Tibial artery (tissue), 4 donors: Measurements from ENCODE around the gene ELAVL2.

Source experiments
- DNase-seq, 2 donors: peaks; one replicate each; pipeline ENCODE4 v3.0.0-alpha.2; 2019
- H3K27ac ChIP-seq, 2 donors: fragments of 200-600 bp; sonication (generic) in 1 of 2; 1 replicate in 1 of 2; 2 replicates in 1 of 2; pipeline ENCODE4 v1.5.1; 2018 to 2019; ENCODE audit warnings: mild to moderate bottlenecking in 1 of 2
- H3K27me3 ChIP-seq, 2 donors: fragments of 200-600 bp; sonication (generic) in 1 of 2; one replicate each; pipeline versions ENCODE4 v1.5.1 to v1.6.0; 2016 to 2019
- H3K36me3 ChIP-seq, 3 donors: fragments of 200-600 bp; sonication (generic) in 2 of 3; one replicate each; pipeline ENCODE4 v1.5.1; 2016 to 2019; ENCODE audit warnings: mild to moderate bottlenecking in 2 of 3
- H3K4me1 ChIP-seq, 4 donors: fragments of 200-600 bp; sonication (generic) in 2 of 4; 1 replicate in 3 of 4; 2 replicates in 1 of 4; pipeline ENCODE4 v1.5.1; 2016 to 2019
- H3K4me3 ChIP-seq, 2 donors: fragments of 200-600 bp; sonication (generic) in 1 of 2; 1 replicate in 1 of 2; 2 replicates in 1 of 2; pipeline ENCODE4 v1.5.1; 2018 to 2019; ENCODE audit warnings: mild to moderate bottlenecking in 2 of 2
- H3K9me3 ChIP-seq, 3 donors: fragments of 200-600 bp; sonication (generic) in 1 of 3; one replicate each; pipeline ENCODE4 v1.5.1; 2016 to 2019
- CTCF ChIP-seq, 2 experiments: fragments of 200-600 bp in 1 of 2; fragments of 450-650 bp in 1 of 2; IDR thresholded peaks; one replicate each; pipeline ENCODE4 v1.5.1; 2017 to 2019; ENCODE audit warnings: antibody characterized with exemption in 2 of 2, mild to moderate bottlenecking in 1 of 2, moderate library complexity in 1 of 2
- intact Hi-C: fragments of 100-400 bp; cut with DNase I; formaldehyde crosslinking; loops from one replicate; pipeline ENCODE4 v1.15.0; 2023; ENCODE audit warnings: low total_unique reads

Gene ELAVL2

GRCh38 chr9:23771746-23772384 lies 54.2 kb downstream of the ELAVL2 start:
- intact Hi-C loops: no loop called here
- H3K4me3 ChIP-seq: no peak overlapping the region
- H3K27me3 ChIP-seq: no peaks in the 10 kb centered on the region
- DNase-seq: no peak
- no peak overlapping the region for H3K27ac ChIP-seq
- no peaks in the 10 kb centered on the region for H3K4me1 ChIP-seq
- no peaks in the 10 kb centered on the region for H3K36me3 ChIP-seq
- TF ChIP-seq CTCF (IDR thresholded peaks at IDR 0.05): no peak
- H3K9me3 ChIP-seq: no peaks in the 10 kb centered on the region

- intact Hi-C loops: no loop called here
- no peak for DNase-seq
Observed at GRCh38 chr9:23769307-23769935, 56.6 kb downstream of the ELAVL2 start.

GRCh38 chr9:23768861-23769260 lies 57.2 kb downstream of the ELAVL2 start:
- no peak overlapping the region for H3K4me3 ChIP-seq
- no peaks in the 10 kb centered on the region for H3K4me1 ChIP-seq
- H3K9me3 ChIP-seq: no peaks in the 10 kb centered on the region
- no peak overlapping the region for H3K27ac ChIP-seq
- H3K27me3 ChIP-seq: no peaks in the 10 kb centered on the region
- intact Hi-C loops: no loop called here
- H3K36me3 ChIP-seq: no peaks in the 10 kb centered on the region
- no peak for TF ChIP-seq CTCF (IDR thresholded peaks at IDR 0.05)
- DNase-seq: no peak

More at GRCh38 chr9:23769307-23769935, 56.6 kb downstream of the ELAVL2 start:
- H3K9me3 ChIP-seq: no peaks in the 10 kb centered on the region
- no peak overlapping the region for H3K4me3 ChIP-seq
- TF ChIP-seq CTCF (IDR thresholded peaks at IDR 0.05): no peak
- no peaks in the 10 kb centered on the region for H3K27me3 ChIP-seq
- no peak overlapping the region for H3K27ac ChIP-seq
- H3K4me1 ChIP-seq: no peaks in the 10 kb centered on the region
- no peaks in the 10 kb centered on the region for H3K36me3 ChIP-seq

GRCh38 chr9:23766613-23767012 lies 59.4 kb downstream of the ELAVL2 start:
- DNase-seq: no peak
- intact Hi-C loops: no loop called here
- no peak overlapping the region for H3K27ac ChIP-seq
- no peaks in the 10 kb centered on the region for H3K36me3 ChIP-seq
- no peaks in the 10 kb centered on the region for H3K9me3 ChIP-seq
- H3K4me1 ChIP-seq: no peaks in the 10 kb centered on the region
- no peaks in the 10 kb centered on the region for H3K27me3 ChIP-seq
- H3K4me3 ChIP-seq: no peak overlapping the region
- no peak for TF ChIP-seq CTCF (IDR thresholded peaks at IDR 0.05)

- Histone ChIP-seq H3K27me3 (no peaks in the 10 kb centered on the region), H3K27ac (no peak overlapping the region), H3K4me1 (no peaks in the 10 kb centered on the region), H3K9me3 (no peaks in the 10 kb centered on the region), H3K4me3 (no peak overlapping the region), H3K36me3 (no peaks in the 10 kb centered on the region)
- no peak for DNase-seq
- TF ChIP-seq CTCF (IDR thresholded peaks at IDR 0.05): no peak
- intact Hi-C loops: no loop called here
Observed at GRCh38 chr9:23765561-23765960, 60.5 kb downstream of the ELAVL2 start.
